Smooth muscle cell (in vitro differentiated cells): ENCODE measurements around the gene KRT71. TPM values are rescaled to one million over a fixed set of nuclear protein-coding genes. Genes with fewer than 3 reads are reported as not detected.

Experiments used
- DNase-seq: peaks from one replicate; lab custom pipeline; 2025; ENCODE audit not compliant: unreplicated experiment; lab: John Stamatoyannopoulos, UW
- H2AFZ ChIP-seq: fragments of 200-600 bp; sonication (generic); 2 replicates; pipeline ENCODE4 v1.6.0; 2016; ENCODE audit warnings: antibody characterized with exemption, low read depth, mild to moderate bottlenecking
- H3F3A ChIP-seq: fragments of 200-600 bp; sonication (generic); 2 replicates; pipeline ENCODE4 v1.6.0; 2017; ENCODE audit warnings: antibody characterized with exemption, low read depth
- H3K27ac ChIP-seq: fragments of 200-600 bp; sonication (generic); 2 replicates; pipeline ENCODE4 v1.5.1; 2016; ENCODE audit warnings: low read depth, mild to moderate bottlenecking
- H3K27me3 ChIP-seq: fragments of 200-600 bp; sonication (generic); 2 replicates; pipeline ENCODE4 v1.6.1; 2016; ENCODE audit warnings: low read depth, mild to moderate bottlenecking
- H3K36me3 ChIP-seq: fragments of 200-600 bp; sonication (generic); 2 replicates; pipeline ENCODE4 v1.5.1; 2016; ENCODE audit warnings: low read depth
- H3K4me1 ChIP-seq: fragments of 200-600 bp; sonication (generic); 2 replicates; pipeline ENCODE4 v1.5.1; 2016; ENCODE audit warnings: low read depth
- H3K4me2 ChIP-seq: fragments of 200-600 bp; sonication (generic); 2 replicates; pipeline ENCODE4 v1.6.0; 2016; ENCODE audit warnings: mild to moderate bottlenecking
- H3K4me3 ChIP-seq: fragments of 200-600 bp; sonication (generic); 2 replicates; pipeline ENCODE4 v1.5.1; 2016; ENCODE audit warnings: mild to moderate bottlenecking
- H3K79me2 ChIP-seq: fragments of 200-600 bp; sonication (generic); 2 replicates; pipeline ENCODE4 v1.6.0; 2016; ENCODE audit warnings: low read depth, mild to moderate bottlenecking
- H3K9ac ChIP-seq: fragments of 200-600 bp; sonication (generic); 2 replicates; pipeline ENCODE4 v1.6.0; 2016; ENCODE audit warnings: low read depth
- H3K9me3 ChIP-seq: fragments of 200-600 bp; sonication (generic); replicated peaks from 2 replicates; pipeline ENCODE4 v1.5.1; 2016; ENCODE audit warnings: low read depth
- H4K20me1 ChIP-seq: fragments of 200-600 bp; sonication (generic); 2 replicates; pipeline ENCODE4 v1.6.0; 2016; ENCODE audit warnings: low read depth
- WGBS: methylation state at CpG from one replicate; pipeline ENCODE4 v1.1.7; 2016; ENCODE audit warnings: low lambda C conversion rate; 5-methylcytosine and 5-hydroxymethylcytosine counted together
- polyA plus RNA-seq: library from polyadenylated mRNA; unstranded; fragments of >200 nt; fragmentation: Nextera tagmentation; extraction: Ambion mirVana; gene quantifications from 2 replicates; pipeline ENCODE4 v1.2.1, GENCODE V29; 2016
- total RNA-seq: library from RNA; depleted of rRNA; stranded (reverse); fragments of >200 nt; gene quantifications from 2 replicates; pipeline ENCODE4 v1.2.3, GENCODE V29; 2014
- TF ChIP-seq, protein P1 (sequence below): fragments of 200-600 bp; sonication (generic); IDR thresholded peaks from 2 replicates; pipeline ENCODE4 v1.5.1; 2017; ENCODE audit warnings: borderline replicate concordance, mild to moderate bottlenecking, antibody characterized with exemption; ENCODE audit not compliant: insufficient read depth, poor library complexity, severe bottlenecking

Gene KRT71
- total and polyA plus RNA-seq, 2 experiments from 2014 or later = not detected

DNA sequence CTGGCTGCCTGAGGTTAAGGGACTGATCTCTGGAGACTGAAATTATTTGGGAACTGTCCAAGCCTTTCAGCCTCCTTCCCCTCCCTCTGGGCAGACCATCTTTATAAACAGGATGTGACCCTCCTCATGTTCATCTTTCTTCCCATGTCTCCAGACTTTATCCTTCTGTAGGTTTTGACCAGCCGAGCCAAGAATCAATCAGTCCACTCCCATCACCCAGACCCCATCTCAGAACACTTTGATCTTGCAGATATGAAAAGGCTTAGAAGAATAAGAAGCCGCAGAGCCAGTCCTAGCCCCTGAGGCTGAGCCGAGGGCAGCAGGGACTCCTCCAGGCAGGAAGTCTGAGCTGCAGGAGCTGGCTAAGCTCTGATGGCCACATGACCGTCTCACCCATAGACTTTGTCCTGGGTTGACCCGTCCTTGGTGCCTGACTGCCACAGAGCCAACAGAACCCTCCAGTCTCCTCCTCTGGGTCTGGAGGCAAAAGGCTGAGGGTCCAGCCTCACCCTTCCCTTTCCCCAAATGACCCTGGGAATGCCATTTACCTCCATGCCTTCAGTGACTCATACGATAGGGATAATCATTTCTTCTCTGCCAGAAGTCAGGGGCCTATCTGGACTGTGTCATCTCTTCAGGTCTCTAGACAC, 1.6 kb downstream of the KRT71 start:
- TF ChIP-seq, protein P1, sequence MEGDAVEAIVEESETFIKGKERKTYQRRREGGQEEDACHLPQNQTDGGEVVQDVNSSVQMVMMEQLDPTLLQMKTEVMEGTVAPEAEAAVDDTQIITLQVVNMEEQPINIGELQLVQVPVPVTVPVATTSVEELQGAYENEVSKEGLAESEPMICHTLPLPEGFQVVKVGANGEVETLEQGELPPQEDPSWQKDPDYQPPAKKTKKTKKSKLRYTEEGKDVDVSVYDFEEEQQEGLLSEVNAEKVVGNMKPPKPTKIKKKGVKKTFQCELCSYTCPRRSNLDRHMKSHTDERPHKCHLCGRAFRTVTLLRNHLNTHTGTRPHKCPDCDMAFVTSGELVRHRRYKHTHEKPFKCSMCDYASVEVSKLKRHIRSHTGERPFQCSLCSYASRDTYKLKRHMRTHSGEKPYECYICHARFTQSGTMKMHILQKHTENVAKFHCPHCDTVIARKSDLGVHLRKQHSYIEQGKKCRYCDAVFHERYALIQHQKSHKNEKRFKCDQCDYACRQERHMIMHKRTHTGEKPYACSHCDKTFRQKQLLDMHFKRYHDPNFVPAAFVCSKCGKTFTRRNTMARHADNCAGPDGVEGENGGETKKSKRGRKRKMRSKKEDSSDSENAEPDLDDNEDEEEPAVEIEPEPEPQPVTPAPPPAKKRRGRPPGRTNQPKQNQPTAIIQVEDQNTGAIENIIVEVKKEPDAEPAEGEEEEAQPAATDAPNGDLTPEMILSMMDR = no peak
- Histone ChIP-seq H4K20me1 (no peaks in the 10 kb centered on the region), H3K27me3 (peaks cover 9% of the 10 kb centered on the region), H3K4me1 (no peaks in the 10 kb centered on the region), H3K4me2 (no peak overlapping the region), H3K27ac (no peak overlapping the region), H3K36me3 (no peaks in the 10 kb centered on the region), H3K79me2 (no peaks in the 10 kb centered on the region), H3F3A (no peaks in the 10 kb centered on the region), H2AFZ (no peak overlapping the region), H3K9me3 (no peaks in the 10 kb centered on the region), H3K4me3 (no peak overlapping the region), H3K9ac (no peak overlapping the region)
- DNase-seq = no peak
- 53% methylated on average over 6 of the region's 6 CpGs for WGBS

DNA sequence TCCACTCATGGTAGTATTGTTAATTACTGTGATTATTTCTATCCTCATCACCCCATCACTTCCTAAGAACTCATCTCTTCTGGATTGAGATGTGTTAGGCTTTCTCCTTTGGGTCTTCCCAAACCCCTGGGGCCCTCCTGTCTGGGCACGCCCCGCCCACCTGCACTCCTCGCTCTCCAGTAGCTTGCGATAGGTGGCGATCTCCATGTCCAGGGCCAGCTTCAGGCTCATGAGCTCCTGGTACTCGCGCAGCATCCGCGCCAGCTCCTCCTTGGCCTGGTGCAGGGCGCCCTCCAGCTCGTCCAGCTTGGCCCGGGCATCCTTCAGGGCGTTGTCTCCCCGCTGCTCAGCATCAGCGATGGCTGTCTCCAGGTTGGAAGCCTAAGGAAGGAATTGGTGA, 6.8 kb downstream of the KRT71 start:
- Histone ChIP-seq H3K4me2 (no peak overlapping the region), H3K9ac (no peak overlapping the region), H3K27ac (no peak overlapping the region), H3K79me2 (no peaks in the 10 kb centered on the region), H3F3A (no peaks in the 10 kb centered on the region), H3K4me3 (no peak overlapping the region), H3K36me3 (no peaks in the 10 kb centered on the region), H3K9me3 (no peaks in the 10 kb centered on the region), H2AFZ (no peak overlapping the region), H4K20me1 (no peaks in the 10 kb centered on the region), H3K27me3 (peaks cover 9% of the 10 kb centered on the region), H3K4me1 (no peaks in the 10 kb centered on the region)
- TF ChIP-seq, protein P1 = no peak
- no peak for DNase-seq
- 75% methylated on average over 15 of the region's 15 CpGs for WGBS

DNA sequence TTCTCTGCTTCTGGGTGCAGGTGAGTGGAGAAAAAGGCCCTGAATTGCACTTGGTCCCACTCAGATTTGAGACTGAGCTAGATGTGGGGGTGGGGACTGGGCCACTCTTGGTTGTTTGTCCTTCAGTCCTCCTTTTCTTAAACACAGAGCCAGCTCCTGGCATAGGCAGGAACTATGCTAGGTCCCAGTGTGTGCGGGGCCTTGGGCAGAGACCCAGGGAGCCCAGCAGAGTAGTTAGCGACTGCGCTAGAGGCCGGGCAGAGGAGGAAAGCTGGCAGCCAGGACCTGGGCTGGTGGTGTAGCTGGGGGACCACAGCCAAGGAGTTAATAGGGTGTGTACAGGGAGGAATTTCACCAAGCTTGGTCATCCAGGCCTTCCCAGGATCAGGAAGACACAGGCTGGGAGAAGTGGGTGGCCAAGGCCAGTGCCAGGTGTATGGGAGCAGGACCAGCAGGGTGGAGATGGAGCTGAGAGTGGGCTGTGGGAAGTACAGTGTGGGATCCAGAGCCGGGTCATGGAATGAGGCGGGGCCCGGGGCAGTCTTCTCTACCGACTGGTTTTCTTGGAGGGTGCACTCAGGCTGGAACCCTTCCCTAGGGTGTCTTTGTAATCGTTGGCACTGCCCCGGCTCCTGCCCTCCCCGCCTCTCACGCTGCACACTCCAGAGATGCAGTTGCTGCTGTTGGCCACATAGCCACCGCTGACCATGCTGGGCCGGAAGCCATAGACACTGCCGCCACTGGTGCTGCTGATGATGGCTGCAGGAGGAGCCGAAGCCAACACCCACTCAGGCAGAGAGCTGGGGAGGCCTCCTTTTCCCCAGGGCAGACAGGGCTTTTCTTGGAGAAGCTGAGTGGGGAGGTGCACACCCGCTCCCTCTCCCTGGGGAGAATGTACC, 8.7 kb downstream of the KRT71 start:
- H4K20me1 ChIP-seq = no peaks in the 10 kb centered on the region
- DNase-seq = no peak
- no peaks in the 10 kb centered on the region for H3K36me3 ChIP-seq
- no peak overlapping the region for H3K27ac ChIP-seq
- TF ChIP-seq, protein P1 = no peak
- H3K4me3 ChIP-seq = no peak overlapping the region
- H3K79me2 ChIP-seq = no peaks in the 10 kb centered on the region
- H3K9me3 ChIP-seq = no peaks in the 10 kb centered on the region
- no peak overlapping the region for H2AFZ ChIP-seq
- WGBS = 94% methylated on average over 17 of the region's 17 CpGs
- H3K27me3 ChIP-seq = no peaks in the 10 kb centered on the region
- H3K9ac ChIP-seq = no peak overlapping the region
- no peaks in the 10 kb centered on the region for H3F3A ChIP-seq
- peaks cover 6% of the 10 kb centered on the region for H3K4me1 ChIP-seq
- H3K4me2 ChIP-seq = no peak overlapping the region
